Erythroblast (primary cell): ENCODE results near the gene ADH1B.

Experiments
- GATA1 ChIP-seq: IDR thresholded peaks from 2 replicates; pipeline ENCODE4 v1.6.1; 2011; ENCODE audit warnings: low read depth, mild to moderate bottlenecking, control low read depth, low read length, moderate library complexity
- POLR2A ChIP-seq: IDR thresholded peaks from 2 replicates; pipeline ENCODE4 v1.6.1; 2011; ENCODE audit warnings: mild to moderate bottlenecking, low read length

GRCh38 chr4:99362768-99363167 is 41.6 kb upstream of the ADH1B start:
- TF ChIP-seq POLR2A: no peak
- TF ChIP-seq GATA1: no peak
